Sigmoid colon (tissue), 4 donors: ENCODE results near the gene HES6.

ENCODE experiments used
- CTCF ChIP-seq, 4 experiments: fragments of 450-650 bp in 3 of 4; fragments of 200-600 bp in 1 of 4; IDR thresholded peaks; one replicate each; pipeline ENCODE4 v1.5.1; 2016 to 2019; ENCODE audit warnings: antibody characterized with exemption in 4 of 4, mild to moderate bottlenecking in 3 of 4, moderate library complexity in 2 of 4
- POLR2AphosphoS5 ChIP-seq, 4 donors: sonication (generic); formaldehyde crosslinking; IDR thresholded peaks; one replicate each; pipeline ENCODE4 v1.6.1; 2017; ENCODE audit warnings: antibody characterized with exemption in 4 of 4

GRCh38 chr2:238262496-238263122, 22.8 kb upstream of the HES6 start:
- TF ChIP-seq CTCF (IDR thresholded peaks at IDR 0.05): no peak
- no peak for TF ChIP-seq POLR2AphosphoS5 (IDR thresholded peaks at IDR 0.05)
